ENCODE results near the gene BBS1. TPM values are rescaled to one million over a fixed set of nuclear protein-coding genes. Genes with fewer than 3 reads are reported as not detected.

The BBS1 gene
- total RNA-seq, 1 donor from 2014 or later: 18.8 TPM

- Mint-ChIP-seq H3K4me1 (ENCODE audit: low read depth, unreplicated experiment) (no peaks in the 10 kb centered on the region), H3K27ac (ENCODE audit: unreplicated experiment) (no peak overlapping the region), H3K36me3 (ENCODE audit: low read depth, unreplicated experiment) (peaks cover 20% of the 10 kb centered on the region), H3K27me3 (ENCODE audit: low read depth, unreplicated experiment) (no peaks in the 10 kb centered on the region), H3K4me3 (ENCODE audit: unreplicated experiment) (no peak overlapping the region), H3K9me3 (ENCODE audit: unreplicated experiment) (no peaks in the 10 kb centered on the region)
- Histone ChIP-seq H3K27me3 (ENCODE audit: insufficient read depth, low read length) (no peaks in the 10 kb centered on the region), H3K4me3 (ENCODE audit: insufficient read depth, low read depth, low read length) (no peak overlapping the region), H4K20me1 (ENCODE audit: insufficient read depth, low read length) (no peaks in the 10 kb centered on the region), H3K27ac (ENCODE audit: low read depth, low read length) (no peak overlapping the region), H2AFZ (ENCODE audit: low read depth, low read length) (no peak overlapping the region), H3K79me2 (ENCODE audit: insufficient read depth, low read length) (no peaks in the 10 kb centered on the region), H3K9me3 (ENCODE audit: insufficient read depth, low read depth, low read length) (no peaks in the 10 kb centered on the region), H3K4me2 (ENCODE audit: low read length) (no peak overlapping the region), H3K4me1 (ENCODE audit: insufficient read depth, low read length) (no peaks in the 10 kb centered on the region), H3K36me3 (ENCODE audit: insufficient read depth, low read length) (no peaks in the 10 kb centered on the region), H3K9ac (ENCODE audit: low read length) (no peak overlapping the region)
- no peak for DNase-seq (ENCODE audit: low read depth)
- no peak for TF ChIP-seq EZH2 (IDR thresholded peaks at IDR 0.05; ENCODE audit: insufficient read depth, low read length)
- TF ChIP-seq, protein P1, sequence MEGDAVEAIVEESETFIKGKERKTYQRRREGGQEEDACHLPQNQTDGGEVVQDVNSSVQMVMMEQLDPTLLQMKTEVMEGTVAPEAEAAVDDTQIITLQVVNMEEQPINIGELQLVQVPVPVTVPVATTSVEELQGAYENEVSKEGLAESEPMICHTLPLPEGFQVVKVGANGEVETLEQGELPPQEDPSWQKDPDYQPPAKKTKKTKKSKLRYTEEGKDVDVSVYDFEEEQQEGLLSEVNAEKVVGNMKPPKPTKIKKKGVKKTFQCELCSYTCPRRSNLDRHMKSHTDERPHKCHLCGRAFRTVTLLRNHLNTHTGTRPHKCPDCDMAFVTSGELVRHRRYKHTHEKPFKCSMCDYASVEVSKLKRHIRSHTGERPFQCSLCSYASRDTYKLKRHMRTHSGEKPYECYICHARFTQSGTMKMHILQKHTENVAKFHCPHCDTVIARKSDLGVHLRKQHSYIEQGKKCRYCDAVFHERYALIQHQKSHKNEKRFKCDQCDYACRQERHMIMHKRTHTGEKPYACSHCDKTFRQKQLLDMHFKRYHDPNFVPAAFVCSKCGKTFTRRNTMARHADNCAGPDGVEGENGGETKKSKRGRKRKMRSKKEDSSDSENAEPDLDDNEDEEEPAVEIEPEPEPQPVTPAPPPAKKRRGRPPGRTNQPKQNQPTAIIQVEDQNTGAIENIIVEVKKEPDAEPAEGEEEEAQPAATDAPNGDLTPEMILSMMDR (IDR thresholded peaks at IDR 0.05; ENCODE audit: insufficient read depth, low read depth, low read length): no peak
- no peak for FAIRE-seq
Observed at GRCh38 chr11:66531841-66532240, 21.4 kb downstream of the BBS1 start.

- TF ChIP-seq, protein P1 (IDR thresholded peaks at IDR 0.05; ENCODE audit: insufficient read depth, low read depth, low read length): no peak
- TF ChIP-seq EZH2 (IDR thresholded peaks at IDR 0.05; ENCODE audit: insufficient read depth, low read length): no peak
- no peak overlapping the region for H3K9ac ChIP-seq (ENCODE audit: low read length)
- no peak overlapping the region for H3K27ac Mint-ChIP-seq (ENCODE audit: unreplicated experiment)
- no peaks in the 10 kb centered on the region for H3K36me3 ChIP-seq (ENCODE audit: insufficient read depth, low read length)
- FAIRE-seq (no peak), DNase-seq (ENCODE audit: low read depth) (no peak)
- H2AFZ ChIP-seq (ENCODE audit: low read depth, low read length): no peak overlapping the region
- H3K9me3 ChIP-seq (ENCODE audit: insufficient read depth, low read depth, low read length): no peaks in the 10 kb centered on the region
- no peaks in the 10 kb centered on the region for H3K27me3 ChIP-seq (ENCODE audit: insufficient read depth, low read length)
- no peaks in the 10 kb centered on the region for H4K20me1 ChIP-seq (ENCODE audit: insufficient read depth, low read length)
- H3K27me3 Mint-ChIP-seq (ENCODE audit: low read depth, unreplicated experiment): no peaks in the 10 kb centered on the region
- H3K27ac ChIP-seq (ENCODE audit: low read depth, low read length): no peak overlapping the region
- H3K4me3 Mint-ChIP-seq (ENCODE audit: unreplicated experiment): no peak overlapping the region
- no peak overlapping the region for H3K4me2 ChIP-seq (ENCODE audit: low read length)
- peaks cover 24% of the 10 kb centered on the region for H3K36me3 Mint-ChIP-seq (ENCODE audit: low read depth, unreplicated experiment)
- no peaks in the 10 kb centered on the region for H3K79me2 ChIP-seq (ENCODE audit: insufficient read depth, low read length)
- H3K4me3 ChIP-seq (ENCODE audit: insufficient read depth, low read depth, low read length): no peak overlapping the region
- no peaks in the 10 kb centered on the region for H3K4me1 Mint-ChIP-seq (ENCODE audit: low read depth, unreplicated experiment)
- H3K9me3 Mint-ChIP-seq (ENCODE audit: unreplicated experiment): no peaks in the 10 kb centered on the region
- no peaks in the 10 kb centered on the region for H3K4me1 ChIP-seq (ENCODE audit: insufficient read depth, low read length)
Observed at GRCh38 chr11:66532784-66533183, 22.3 kb downstream of the BBS1 start.

DNA sequence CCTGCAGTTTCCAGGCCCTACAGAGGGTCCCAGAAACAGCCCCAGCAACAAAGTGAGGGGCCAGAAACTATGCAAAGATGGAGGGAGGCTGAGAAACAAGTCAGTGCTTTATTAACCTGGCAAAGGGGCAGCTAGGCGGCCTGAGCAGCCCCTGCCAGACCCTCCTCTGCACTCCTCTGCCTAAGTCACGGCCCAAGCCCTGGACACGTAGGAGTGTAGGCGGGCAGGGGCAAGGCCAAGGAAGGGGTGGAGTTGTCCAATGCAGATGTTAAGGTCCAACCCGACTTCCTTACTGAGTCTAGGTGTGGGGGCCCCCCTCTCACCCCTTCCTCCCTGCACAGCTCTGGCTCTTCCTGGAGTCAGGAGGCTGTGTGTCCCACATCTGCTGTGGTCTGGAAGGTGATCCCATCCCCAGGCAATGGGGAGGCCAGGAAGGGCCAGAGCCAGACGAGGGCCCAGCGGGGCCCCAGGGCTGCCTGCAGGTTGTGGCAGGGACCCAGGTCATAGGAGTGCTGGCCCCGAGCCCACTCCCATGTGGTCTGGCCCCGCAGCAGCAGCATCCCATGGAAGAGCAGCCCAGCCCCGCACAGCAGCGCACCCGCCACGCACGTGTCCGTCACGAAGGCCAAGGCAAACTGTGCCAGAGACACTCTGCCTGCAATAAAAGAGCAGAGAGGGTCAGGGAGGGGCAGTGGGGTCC, 28.9 kb downstream of the BBS1 start:
- no peak overlapping the region for H3K4me3 Mint-ChIP-seq (ENCODE audit: unreplicated experiment)
- peaks cover 4% of the 10 kb centered on the region for H3K27me3 Mint-ChIP-seq (ENCODE audit: low read depth, unreplicated experiment)
- H3K79me2 ChIP-seq (ENCODE audit: insufficient read depth, low read length): no peaks in the 10 kb centered on the region
- H3K4me2 ChIP-seq (ENCODE audit: low read length): no peak overlapping the region
- H3K27me3 ChIP-seq (ENCODE audit: insufficient read depth, low read length): no peaks in the 10 kb centered on the region
- peaks cover 22% of the 10 kb centered on the region for H3K4me1 ChIP-seq (ENCODE audit: insufficient read depth, low read length)
- H3K36me3 ChIP-seq (ENCODE audit: insufficient read depth, low read length): no peaks in the 10 kb centered on the region
- no peak overlapping the region for H2AFZ ChIP-seq (ENCODE audit: low read depth, low read length)
- no peaks in the 10 kb centered on the region for H3K9me3 ChIP-seq (ENCODE audit: insufficient read depth, low read depth, low read length)
- H3K36me3 Mint-ChIP-seq (ENCODE audit: low read depth, unreplicated experiment): peaks cover 26% of the 10 kb centered on the region
- H3K27ac ChIP-seq (ENCODE audit: low read depth, low read length): no peak overlapping the region
- no peak for TF ChIP-seq EZH2 (IDR thresholded peaks at IDR 0.05; ENCODE audit: insufficient read depth, low read length)
- TF ChIP-seq, protein P1 (IDR thresholded peaks at IDR 0.05; ENCODE audit: insufficient read depth, low read depth, low read length): no peak
- FAIRE-seq (no peak), DNase-seq (ENCODE audit: low read depth) (no peak)
- no peak overlapping the region for H3K4me3 ChIP-seq (ENCODE audit: insufficient read depth, low read depth, low read length)
- no peak overlapping the region for H3K9ac ChIP-seq (ENCODE audit: low read length)
- H3K9me3 Mint-ChIP-seq (ENCODE audit: unreplicated experiment): no peaks in the 10 kb centered on the region
- H3K27ac Mint-ChIP-seq (ENCODE audit: unreplicated experiment): no peak overlapping the region
- H3K4me1 Mint-ChIP-seq (ENCODE audit: low read depth, unreplicated experiment): peaks cover 6% of the 10 kb centered on the region
- peaks cover 7% of the 10 kb centered on the region for H4K20me1 ChIP-seq (ENCODE audit: insufficient read depth, low read length)

Measured in astrocyte (in vitro differentiated cells and primary cell).